Measurements from ENCODE around the gene ADORA1. TPM values are rescaled to one million over a fixed set of nuclear protein-coding genes. Genes with fewer than 3 reads are reported as not detected.

The ADORA1 gene
- total and polyA plus RNA-seq, 2 donors (not counting 3 experiments of a cell fraction or from before 2014, with no cell fraction given) = 0.15 TPM; not detected in 1

DNA sequence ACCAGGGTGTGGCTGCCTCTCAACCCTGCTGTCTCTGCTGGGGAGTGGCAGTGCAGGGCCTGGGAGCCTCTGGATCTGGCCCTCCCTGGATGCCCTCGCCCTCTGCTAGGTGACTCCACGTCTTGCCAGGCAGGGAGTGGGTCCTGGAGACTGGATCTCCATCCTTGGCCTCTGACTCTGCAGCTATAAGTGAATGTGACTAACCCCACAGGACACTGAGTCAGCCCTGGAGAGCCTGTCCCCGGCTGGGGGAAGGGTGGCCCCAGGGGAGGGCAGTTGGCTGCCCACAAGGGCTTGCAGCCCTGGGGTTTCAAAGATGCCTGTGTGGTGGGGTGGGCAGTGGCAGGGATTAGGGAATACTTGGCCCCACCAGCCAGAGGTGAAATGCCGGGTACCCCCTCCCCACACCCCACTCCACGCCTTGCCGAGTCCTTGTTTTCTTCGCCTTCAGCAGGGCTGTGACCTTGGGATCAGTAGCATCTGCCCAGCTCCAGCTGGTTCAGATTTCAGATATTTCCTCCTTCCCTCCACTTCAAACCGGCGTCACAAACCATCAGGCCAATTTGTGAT is 50.0 kb downstream of the ADORA1 start:
- no peaks in the 10 kb centered on the region for H3K79me2 ChIP-seq (ENCODE audit: control insufficient read depth, insufficient read depth, low read length)
- TF ChIP-seq MYC (IDR thresholded peaks at IDR 0.05; ENCODE audit: low read depth, low read length) (no peak), FOS (IDR thresholded peaks at IDR 0.05; ENCODE audit: borderline replicate concordance, insufficient read depth, low read length) (peak; percentile 59)
- intact Hi-C loops (cut with micrococcal nuclease) = no loop called here
- no peak overlapping the region for H3K9ac ChIP-seq (replicated peaks; ENCODE audit: extremely low read depth, insufficient read depth, low read length)
- H3K4me3 ChIP-seq (replicated peaks in 1 of 3; ENCODE audit: insufficient read depth in 1 of 3, low read depth in 1 of 3, low read length in 3 of 3) = no peak overlapping the region
- H3K27me3 ChIP-seq (ENCODE audit: control insufficient read depth in 2 of 2, insufficient read depth in 2 of 2, low read length in 2 of 2) = no peaks in the 10 kb centered on the region
- no TSS peak for BruUV-seq (replicated peaks)
- FAIRE-seq = no peak
- no peaks in the 10 kb centered on the region for H4K20me1 ChIP-seq (replicated peaks; ENCODE audit: control insufficient read depth, extremely low read depth, insufficient read depth, low read length)
- dilution Hi-C loops (cut with MboI; ENCODE audit: extremely low pct_ligation_motif_present, low sequenced_read_pairs) = no loop called here
- H3K36me3 ChIP-seq (ENCODE audit: control insufficient read depth in 2 of 2, extremely low read depth in 1 of 2, insufficient read depth in 2 of 2, low read length in 2 of 2) = no peaks in the 10 kb centered on the region
- ChIA-PET CTCF (interaction anchor here (1.2 to 3.6 kb wide), 2 partner anchors 60 to 138 kb away, joined by 4 to 17 read pairs; no protein-coding TSS in a partner anchor), POLR2A (no interaction called here)
- no peak overlapping the region for H3K27ac ChIP-seq (ENCODE audit: insufficient read depth, low read depth, low read length)
- no peaks in the 10 kb centered on the region for H3K9me3 ChIP-seq (replicated peaks; ENCODE audit: control insufficient read depth, insufficient read depth, low read length)
- H3K9me1 ChIP-seq (replicated peaks; ENCODE audit: control insufficient read depth, extremely low read depth, insufficient read depth, low read length) = no peaks in the 10 kb centered on the region
- H3K4me1 ChIP-seq (ENCODE audit: control insufficient read depth, extremely low read depth, insufficient read depth, low read length) = peaks cover 6% of the 10 kb centered on the region
- H3K4me2 ChIP-seq (ENCODE audit: insufficient read depth, low read length) = no peak overlapping the region
- no peak overlapping the region for H2AFZ ChIP-seq (ENCODE audit: low read depth, low read length)
- DNase-seq (ENCODE audit: low read depth, low spot score) = no peak

DNA sequence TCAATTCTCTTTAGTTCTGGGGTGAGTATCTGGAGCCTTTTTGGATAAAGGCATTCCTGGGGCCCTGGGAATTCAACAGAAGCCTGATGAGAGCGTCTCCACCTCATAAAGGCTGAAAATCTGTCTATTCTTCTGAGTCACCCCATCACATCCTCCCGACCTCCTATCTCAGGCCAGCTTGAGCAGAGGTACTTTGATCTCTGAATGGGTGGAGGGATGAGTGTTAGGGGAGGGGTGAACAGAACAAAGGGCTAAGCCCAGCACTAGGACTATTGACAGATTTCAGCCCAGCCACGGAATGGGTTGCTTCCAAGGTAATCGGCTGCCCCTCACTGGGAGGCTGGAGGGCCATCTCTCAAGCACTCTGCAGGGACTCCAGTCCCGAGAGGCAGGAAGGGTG is 50.6 kb downstream of the ADORA1 start:
- Histone ChIP-seq H3K9me1 (replicated peaks; ENCODE audit: control insufficient read depth, extremely low read depth, insufficient read depth, low read length) (no peaks in the 10 kb centered on the region), H3K27me3 (ENCODE audit: control insufficient read depth in 2 of 2, insufficient read depth in 2 of 2, low read length in 2 of 2) (no peaks in the 10 kb centered on the region), H3K36me3 (ENCODE audit: control insufficient read depth in 2 of 2, extremely low read depth in 1 of 2, insufficient read depth in 2 of 2, low read length in 2 of 2) (no peaks in the 10 kb centered on the region), H3K9ac (replicated peaks; ENCODE audit: extremely low read depth, insufficient read depth, low read length) (no peak overlapping the region), H3K4me2 (ENCODE audit: insufficient read depth, low read length) (no peak overlapping the region), H2AFZ (ENCODE audit: low read depth, low read length) (no peak overlapping the region), H3K4me1 (ENCODE audit: control insufficient read depth, extremely low read depth, insufficient read depth, low read length) (peaks cover 6% of the 10 kb centered on the region), H3K4me3 (replicated peaks in 1 of 3; ENCODE audit: insufficient read depth in 1 of 3, low read depth in 1 of 3, low read length in 3 of 3) (no peak overlapping the region), H3K79me2 (ENCODE audit: control insufficient read depth, insufficient read depth, low read length) (no peaks in the 10 kb centered on the region), H4K20me1 (replicated peaks; ENCODE audit: control insufficient read depth, extremely low read depth, insufficient read depth, low read length) (no peaks in the 10 kb centered on the region), H3K9me3 (replicated peaks; ENCODE audit: control insufficient read depth, insufficient read depth, low read length) (no peaks in the 10 kb centered on the region), H3K27ac (ENCODE audit: insufficient read depth, low read depth, low read length) (no peak overlapping the region)
- BruUV-seq (replicated peaks) = no TSS peak
- no peak for FAIRE-seq
- ChIA-PET POLR2A (no interaction called here), CTCF (interaction anchor here (1.8 to 3.6 kb wide), 2 partner anchors 38 to 60 kb away, joined by 7 to 17 read pairs; no protein-coding TSS in a partner anchor)
- DNase-seq (ENCODE audit: low read depth, low spot score) = no peak
- dilution Hi-C loops (cut with MboI; ENCODE audit: extremely low pct_ligation_motif_present, low sequenced_read_pairs) = no loop called here
- intact Hi-C loops (cut with micrococcal nuclease) = no loop called here
- no peak for TF ChIP-seq GATA2 (IDR thresholded peaks at IDR 0.05; ENCODE audit: insufficient read depth, insufficient read length, low read depth, low read length)
- no peak for TF ChIP-seq FOS (IDR thresholded peaks at IDR 0.05; ENCODE audit: borderline replicate concordance, insufficient read depth, low read length)
- TF ChIP-seq, protein P1, sequence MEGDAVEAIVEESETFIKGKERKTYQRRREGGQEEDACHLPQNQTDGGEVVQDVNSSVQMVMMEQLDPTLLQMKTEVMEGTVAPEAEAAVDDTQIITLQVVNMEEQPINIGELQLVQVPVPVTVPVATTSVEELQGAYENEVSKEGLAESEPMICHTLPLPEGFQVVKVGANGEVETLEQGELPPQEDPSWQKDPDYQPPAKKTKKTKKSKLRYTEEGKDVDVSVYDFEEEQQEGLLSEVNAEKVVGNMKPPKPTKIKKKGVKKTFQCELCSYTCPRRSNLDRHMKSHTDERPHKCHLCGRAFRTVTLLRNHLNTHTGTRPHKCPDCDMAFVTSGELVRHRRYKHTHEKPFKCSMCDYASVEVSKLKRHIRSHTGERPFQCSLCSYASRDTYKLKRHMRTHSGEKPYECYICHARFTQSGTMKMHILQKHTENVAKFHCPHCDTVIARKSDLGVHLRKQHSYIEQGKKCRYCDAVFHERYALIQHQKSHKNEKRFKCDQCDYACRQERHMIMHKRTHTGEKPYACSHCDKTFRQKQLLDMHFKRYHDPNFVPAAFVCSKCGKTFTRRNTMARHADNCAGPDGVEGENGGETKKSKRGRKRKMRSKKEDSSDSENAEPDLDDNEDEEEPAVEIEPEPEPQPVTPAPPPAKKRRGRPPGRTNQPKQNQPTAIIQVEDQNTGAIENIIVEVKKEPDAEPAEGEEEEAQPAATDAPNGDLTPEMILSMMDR (IDR thresholded peaks at IDR 0.05; ENCODE audit: extremely low read depth in 1 of 2, insufficient read depth in 1 of 2, low read depth in 1 of 2, low read length in 2 of 2) = no peak
- no peak for TF ChIP-seq JUN (IDR thresholded peaks at IDR 0.05; ENCODE audit: borderline replicate concordance, insufficient read depth, insufficient read length, low read depth)
- TF ChIP-seq MYC (IDR thresholded peaks at IDR 0.05; ENCODE audit: low read depth, low read length) = no peak
